ENCODE results near the gene TRAPPC5.

- TF ChIP-seq CTCF (optimal IDR thresholded peaks at IDR 0.05 in 1 of 3, IDR thresholded peaks at IDR 0.05 in 1 of 3, conservative IDR thresholded peaks at IDR 0.05 in 1 of 3; ENCODE audit: extremely low read depth in 1 of 3, insufficient read depth in 2 of 3, low read length in 3 of 3) = no peak
- no peak for TF ChIP-seq EZH2 (IDR thresholded peaks at IDR 0.05; ENCODE audit: low read length)
Observed at GRCh38 chr19:7641290-7642276, 39.0 kb upstream of the TRAPPC5 start.

All from keratinocyte (primary cell).